ENCODE results near the gene HECTD1. TPM values are rescaled to one million over a fixed set of nuclear protein-coding genes. Genes with fewer than 3 reads are reported as not detected.
A peak's percentile ranks its signal among the peaks of the same experiment; 100 is the strongest.

HECTD1 gene
- total and polyA plus RNA-seq, 8 donors: 33.5 to 529 (median 182) TPM

- no peaks in the 10 kb centered on the region for H3K27me3 ChIP-seq
- no peaks in the 10 kb centered on the region for H3K36me3 ChIP-seq
- DNase-seq: peak; percentile 86 to 94
- peak; percentile 88 for TF ChIP-seq EP300 (IDR thresholded peaks at IDR 0.05)
- TF ChIP-seq POLR2AphosphoS5 (IDR thresholded peaks at IDR 0.05): peak; percentile 94 to 98 (median 97)
- TF ChIP-seq CTCF (IDR thresholded peaks at IDR 0.05): no peak
- no peak for TF ChIP-seq POLR2A (IDR thresholded peaks at IDR 0.05)
- peak overlapping the region in 1 of 4 donors; percentile 4 for H3K4me3 ChIP-seq
- H3K4me1 ChIP-seq: peaks cover 5 to 43% (median 20%) of the 10 kb centered on the region in 4 donors
- intact Hi-C loops (cut with DNase I; ENCODE audit: low total_unique reads): no loop called here
- peak overlapping the region; percentile 77 to 86 (median 79) for H3K27ac ChIP-seq
- H3K9me3 ChIP-seq: no peaks in the 10 kb centered on the region
- 31 to 44% (median 37%) methylated on average over 17 of the region's 17 CpGs for WGBS, 5 donors
Measured at GRCh38 chr14:31229638-31230572, 22.3 kb upstream of the HECTD1 start.

GRCh38 chr14:31229009-31229408 is 21.4 kb upstream of the HECTD1 start:
- Histone ChIP-seq H3K4me3 (no peak overlapping the region), H3K36me3 (no peaks in the 10 kb centered on the region), H3K4me1 (peaks cover 5 to 43% (median 20%) of the 10 kb centered on the region in 4 donors), H3K27me3 (no peaks in the 10 kb centered on the region), H3K27ac (peak overlapping the region; percentile 64 to 86 (median 78)), H3K9me3 (no peaks in the 10 kb centered on the region)
- peak in 1 of 2 donors; percentile 33 for DNase-seq
- TF ChIP-seq EP300 (IDR thresholded peaks at IDR 0.05) (no peak), CTCF (IDR thresholded peaks at IDR 0.05) (no peak), POLR2AphosphoS5 (IDR thresholded peaks at IDR 0.05) (no peak), POLR2A (IDR thresholded peaks at IDR 0.05) (no peak)
- intact Hi-C loops (cut with DNase I; ENCODE audit: low total_unique reads): no loop called here

- H3K27me3 ChIP-seq: no peaks in the 10 kb centered on the region
- H3K4me1 ChIP-seq: peaks cover 5 to 43% (median 20%) of the 10 kb centered on the region in 4 donors
- H3K4me3 ChIP-seq: no peak overlapping the region
- intact Hi-C loops (cut with DNase I; ENCODE audit: low total_unique reads): no loop called here
- peak overlapping the region in 4 of 5 donors; percentile 77 to 86 (median 79) for H3K27ac ChIP-seq
- H3K9me3 ChIP-seq: no peaks in the 10 kb centered on the region
- DNase-seq: peak in 1 of 2 donors; percentile 33
- H3K36me3 ChIP-seq: no peaks in the 10 kb centered on the region
- TF ChIP-seq POLR2AphosphoS5 (IDR thresholded peaks at IDR 0.05) (peak in 1 of 3 donors; percentile 14), EP300 (IDR thresholded peaks at IDR 0.05) (no peak)
Measured at GRCh38 chr14:31228533-31228932, 20.9 kb upstream of the HECTD1 start.

GRCh38 chr14:31224808-31225207 is 17.2 kb upstream of the HECTD1 start:
- Histone ChIP-seq H3K27me3 (no peaks in the 10 kb centered on the region), H3K27ac (no peak overlapping the region), H3K36me3 (no peaks in the 10 kb centered on the region), H3K9me3 (no peaks in the 10 kb centered on the region), H3K4me1 (peaks cover 0 to 21% (median 13%) of the 10 kb centered on the region in 4 donors), H3K4me3 (no peak overlapping the region)
- intact Hi-C loops (cut with DNase I; ENCODE audit: low total_unique reads): no loop called here
- 83 to 98% (median 93%) methylated on average over 1 of the region's 1 CpG for WGBS, 5 donors
- no peak for TF ChIP-seq CTCF (IDR thresholded peaks at IDR 0.05)
- TF ChIP-seq EP300 (IDR thresholded peaks at IDR 0.05): no peak
- no peak for TF ChIP-seq POLR2A (IDR thresholded peaks at IDR 0.05)
- TF ChIP-seq POLR2AphosphoS5 (IDR thresholded peaks at IDR 0.05): no peak
- no peak for DNase-seq

Data from stomach (tissue), 9 donors.